NT2/D1 (cell line): Measurements from ENCODE around the gene AFF1.
"Not testable (repeated sequence)": the region's sequence is repeated elsewhere in the genome, so short reads cannot be mapped to it uniquely, and the experiment has no call there.

Source experiments
- DNase-seq: peaks from one replicate; pipeline ENCODE4 v3.0.0-alpha.2; 2011; ENCODE audit warnings: low read depth, low spot score
- H3K27me3 ChIP-seq: 2 replicates; pipeline ENCODE4 v1.6.0; 2011; ENCODE audit warnings: mild to moderate bottlenecking; ENCODE audit not compliant: insufficient read length, insufficient read depth
- H3K36me3 ChIP-seq: 2 replicates; pipeline ENCODE4 v1.6.1; 2011; ENCODE audit warnings: mild to moderate bottlenecking, low read length, mixed read lengths; ENCODE audit not compliant: insufficient read depth, insufficient read length
- H3K4me1 ChIP-seq: 2 replicates; pipeline ENCODE4 v1.5.1; 2011; ENCODE audit not compliant: insufficient read depth, insufficient read length
- H3K4me3 ChIP-seq: 2 replicates; pipeline ENCODE4 v1.5.1; 2011; ENCODE audit warnings: low read depth; ENCODE audit not compliant: insufficient read length
- H3K9ac ChIP-seq: 2 replicates; pipeline ENCODE4 v1.6.0; 2011; ENCODE audit warnings: low read depth; ENCODE audit not compliant: insufficient read length
- H3K9me3 ChIP-seq: 2 replicates; pipeline ENCODE4 v1.5.1; 2011; ENCODE audit warnings: mild to moderate bottlenecking, low read length; ENCODE audit not compliant: insufficient read depth
- SUZ12 ChIP-seq: IDR thresholded peaks from 2 replicates; pipeline ENCODE4 v1.6.1; 2011; ENCODE audit not compliant: insufficient read length, insufficient read depth; ENCODE audit errors: extremely low read depth
- YY1 ChIP-seq: IDR thresholded peaks from 2 replicates; pipeline ENCODE4 v1.6.1; 2011; ENCODE audit not compliant: insufficient read length, insufficient read depth
- ZNF274 ChIP-seq: IDR thresholded peaks from 2 replicates; pipeline ENCODE4 v1.6.1; 2011; ENCODE audit warnings: mild to moderate bottlenecking, low read depth, low read length

AFF1 gene

GRCh38 chr4:87010192-87010591 lies 75.4 kb downstream of the AFF1 start:
- H3K4me1 ChIP-seq: peaks cover 2% of the 10 kb centered on the region
- H3K4me3 ChIP-seq: no peak overlapping the region
- no peaks in the 10 kb centered on the region for H3K9me3 ChIP-seq
- no peak for DNase-seq
- no peak overlapping the region for H3K9ac ChIP-seq
- H3K36me3 ChIP-seq: no peaks in the 10 kb centered on the region
- H3K27me3 ChIP-seq: no peaks in the 10 kb centered on the region
- no peak for TF ChIP-seq YY1
- no peak for TF ChIP-seq SUZ12
- TF ChIP-seq ZNF274: no peak

- Histone ChIP-seq H3K36me3 (no peaks in the 10 kb centered on the region), H3K9me3 (no peaks in the 10 kb centered on the region), H3K4me1 (no peaks in the 10 kb centered on the region), H3K9ac (peak overlapping the region; percentile 50), H3K4me3 (no peak overlapping the region), H3K27me3 (no peaks in the 10 kb centered on the region)
- TF ChIP-seq ZNF274: no peak
- peak; percentile 58 for DNase-seq
These were observed 76.7 kb downstream of the AFF1 start for GRCh38 chr4:87011340-87012034.

- no peak for DNase-seq
- no peak for TF ChIP-seq ZNF274
- no peak for TF ChIP-seq SUZ12
- no peak for TF ChIP-seq YY1
- Histone ChIP-seq H3K4me1 (no peaks in the 10 kb centered on the region), H3K27me3 (no peaks in the 10 kb centered on the region), H3K9ac (no peak overlapping the region), H3K36me3 (no peaks in the 10 kb centered on the region), H3K4me3 (no peak overlapping the region), H3K9me3 (no peaks in the 10 kb centered on the region)
These were observed 77.6 kb downstream of the AFF1 start for GRCh38 chr4:87012265-87012953.

- H3K27me3 ChIP-seq, H3K4me1 ChIP-seq, DNase-seq, H3K9ac ChIP-seq, H3K36me3 ChIP-seq, H3K4me3 ChIP-seq, H3K9me3 ChIP-seq: not testable (repeated sequence)
These were observed 78.1 kb downstream of the AFF1 start for GRCh38 chr4:87012954-87013308.

- TF ChIP-seq YY1: no peak
- no peak for TF ChIP-seq ZNF274
- no peak for TF ChIP-seq SUZ12
- H3K4me1 ChIP-seq: no peaks in the 10 kb centered on the region
- no peaks in the 10 kb centered on the region for H3K27me3 ChIP-seq
- H3K9me3 ChIP-seq: no peaks in the 10 kb centered on the region
- H3K9ac ChIP-seq: no peak overlapping the region
- DNase-seq: no peak
- no peaks in the 10 kb centered on the region for H3K36me3 ChIP-seq
- H3K4me3 ChIP-seq: no peak overlapping the region
These were observed 79.5 kb downstream of the AFF1 start for GRCh38 chr4:87014284-87014782.

GRCh38 chr4:87015416-87015815 lies 80.6 kb downstream of the AFF1 start:
- H3K27me3 ChIP-seq: no peaks in the 10 kb centered on the region
- TF ChIP-seq SUZ12 (no peak), ZNF274 (no peak), YY1 (no peak)
- no peak overlapping the region for H3K9ac ChIP-seq
- H3K9me3 ChIP-seq: no peaks in the 10 kb centered on the region
- H3K4me1 ChIP-seq: no peaks in the 10 kb centered on the region
- no peak for DNase-seq
- no peak overlapping the region for H3K4me3 ChIP-seq
- no peaks in the 10 kb centered on the region for H3K36me3 ChIP-seq

DNA sequence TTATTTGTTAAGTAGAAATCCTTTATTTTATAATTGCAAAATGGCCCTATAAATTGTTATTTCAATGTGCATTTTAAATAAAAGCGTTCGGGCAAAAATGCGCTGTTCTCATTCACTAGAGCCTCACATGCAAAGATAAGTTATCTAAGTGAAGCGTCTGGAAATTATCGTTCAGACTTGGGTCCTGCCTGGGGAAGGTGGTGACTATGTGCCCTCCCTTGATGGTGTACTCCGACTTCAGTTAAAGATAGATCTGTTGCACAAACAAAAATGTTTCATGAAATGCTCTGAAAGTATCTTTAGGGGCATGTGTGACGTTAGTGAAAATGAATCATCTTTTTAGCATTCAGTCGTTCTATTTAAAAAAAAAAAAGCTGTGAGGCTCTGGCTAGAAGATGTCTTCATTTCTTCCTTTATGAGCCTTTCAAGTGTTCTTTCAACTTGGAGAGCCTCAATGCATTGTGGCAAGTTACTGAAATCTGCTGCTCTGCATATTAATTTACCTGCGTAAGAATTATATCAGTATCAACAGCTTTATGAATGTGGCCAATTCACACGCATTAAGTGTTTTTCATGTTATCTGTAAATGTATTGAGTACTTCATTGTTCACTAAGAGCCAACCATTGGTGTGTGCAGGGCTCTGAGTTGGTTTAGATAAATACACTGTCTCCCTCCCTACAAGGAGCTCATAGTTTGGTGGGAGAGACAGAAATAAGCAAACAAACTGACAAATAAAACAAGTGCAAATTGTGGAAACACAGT lies 83.0 kb downstream of the AFF1 start:
- Histone ChIP-seq H3K36me3 (no peaks in the 10 kb centered on the region), H3K9ac (no peak overlapping the region), H3K27me3 (no peaks in the 10 kb centered on the region), H3K4me3 (no peak overlapping the region), H3K9me3 (no peaks in the 10 kb centered on the region), H3K4me1 (no peaks in the 10 kb centered on the region)
- DNase-seq: no peak
- TF ChIP-seq ZNF274: no peak
- TF ChIP-seq SUZ12: no peak
- TF ChIP-seq YY1: no peak
